Pancreas (tissue), 10 donors: Measurements from ENCODE around the gene ANKRD36. TPM values are rescaled to one million over a fixed set of nuclear protein-coding genes. Genes with fewer than 3 reads are reported as not detected.
"Not testable (repeated sequence)": the region's sequence is repeated elsewhere in the genome, so short reads cannot be mapped to it uniquely, and the experiment has no call there.

Source experiments
- ATAC-seq, 4 donors: fragments of 200-7000 bp; cut with Tn5 transposase; one replicate each; pipeline versions ENCODE4 v1.8.0 to v1.9.1; 2020; ENCODE audit warnings: mild to moderate bottlenecking in 4 of 4, moderate library complexity in 4 of 4
- DNase-seq, 6 donors: peaks; one replicate each; pipeline ENCODE4 v3.0.0-alpha.2; 2020
- FAIRE-seq: peaks from 2 replicates; lab custom pipeline; 2012; peaks lifted over from hg19 to GRCh38; lab: Jason Lieb, UNC
- H3K27ac ChIP-seq, 4 donors: fragments of 200-600 bp; sonication (generic); 1 replicate in 3 of 4; 2 replicates in 1 of 4; pipeline versions ENCODE4 v1.5.0 to v1.8.0; 2020
- H3K27me3 ChIP-seq, 4 donors: fragments of 200-600 bp; one replicate each; pipeline ENCODE4 v1.8.0; 2021
- H3K36me3 ChIP-seq, 3 donors: fragments of 200-600 bp; sonication (generic) in 1 of 3; one replicate each; pipeline versions ENCODE4 v1.5.0 to v1.8.0; 2020 to 2021
- H3K4me1 ChIP-seq, 3 donors: fragments of 200-600 bp; one replicate each; pipeline ENCODE4 v1.8.0; 2021
- H3K4me3 ChIP-seq, 4 donors: fragments of 200-600 bp; sonication (generic) in 2 of 4; one replicate each; pipeline versions ENCODE4 v1.5.0 to v1.8.0; 2020 to 2021
- H3K9me3 ChIP-seq, 4 donors: fragments of 200-600 bp; one replicate each; pipeline ENCODE4 v1.8.0; 2021
- CTCF ChIP-seq, 4 donors: fragments of 200-600 bp; sonication (generic) in 3 of 4; IDR thresholded peaks; one replicate each; pipeline versions ENCODE4 v1.5.0 to v1.8.0; 2021; ENCODE audit warnings: antibody characterized with exemption in 4 of 4
- WGBS, 2 donors: extraction: QIAGEN DNeasy Blood & Tissue Kit; methylation state at CpG; one replicate each; pipeline ENCODE4 v1.1.7; 2013; 5-methylcytosine and 5-hydroxymethylcytosine counted together
- intact Hi-C, 3 donors: fragments of 100-400 bp; cut with DNase I; formaldehyde crosslinking; loops; one replicate each; pipeline versions ENCODE4 v1.11.1 to v1.14.2; 2022
- polyA plus RNA-seq, 2 donors: library from polyadenylated mRNA; stranded (reverse); fragments of 200-250 nt; gene quantifications; one replicate each; pipeline ENCODE4 v1.2.3, GENCODE V29; 2013
- total RNA-seq, 6 donors: library from RNA; stranded (reverse); fragmentation: NEBNext Ultra II Directional in 4 of 6; extraction: Animal tissue kit (Norgen Biotek cat#: 25700) in 4 of 6; gene quantifications; one replicate each; pipeline versions ENCODE4 v1.2.1 to v1.2.4, GENCODE V29; 2021 to 2023
- donor health status: healthy with polysubstance abuse.
- donor health status: DM: no; HTN: no; CAD: no; lungs with moderate emphysema.
- donor health status: DM: no; HTN: no; CAD: no.
- donor health status: control.
- donor health status: control.
- donor health status: Bipolar disorder and iron deficiency.
- donor health status: DM: yes; HTN: yes; CAD: no.
- donor health status: DM: no; HTN: no; CAD: no.
- donor health status: DM: no; HTN: no; CAD: no.
- donor health status: DM: yes; HTN: yes; CAD: no.

Gene ANKRD36
- total and polyA plus RNA-seq, 8 donors, result 5.5 to 18.7 (median 10.8) TPM

DNA sequence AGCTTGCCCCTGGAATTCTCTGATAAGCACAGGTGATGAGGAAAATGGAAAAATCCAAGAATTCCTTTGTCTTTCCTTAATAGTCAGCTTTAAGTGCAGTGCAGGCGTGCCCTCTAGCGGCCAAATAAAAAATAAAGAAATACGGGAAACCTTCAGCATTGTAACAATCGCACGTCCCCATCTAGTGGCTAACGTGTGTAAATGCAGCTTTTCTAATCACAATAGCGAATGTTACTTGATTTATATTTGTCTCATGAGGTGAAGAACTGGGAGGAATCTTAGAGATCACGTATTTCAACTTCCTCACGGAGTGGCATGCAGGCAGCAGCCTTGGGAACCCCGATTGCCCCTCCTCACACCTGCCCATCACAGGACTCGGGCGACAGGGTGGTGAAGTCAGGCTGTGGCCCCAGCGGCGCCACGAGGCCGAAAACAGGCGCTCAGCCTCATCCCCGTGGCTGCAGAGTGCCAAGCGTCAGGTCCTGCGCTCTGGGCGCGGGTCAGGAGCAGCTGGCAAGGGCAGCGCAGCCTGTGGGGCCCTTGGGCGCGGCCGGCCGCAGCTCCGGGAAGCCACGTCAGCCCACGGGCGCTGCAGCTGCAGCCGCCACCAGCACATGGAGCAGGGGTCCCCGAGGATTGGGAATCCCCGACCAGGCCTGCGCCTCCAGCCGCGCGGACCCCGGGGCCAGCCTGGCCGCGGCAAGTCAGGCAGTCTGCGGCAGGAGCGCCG, 468 bp upstream of the ANKRD36 start:
- ATAC-seq (peak; percentile 85 to 94 (median 89)), DNase-seq (peak; percentile 58 to 83 (median 66)), FAIRE-seq (peak; percentile 95)
- Histone ChIP-seq H3K27ac (peak overlapping the region; percentile 81 to 96 (median 90)), H3K4me3 (peak overlapping the region; percentile 53 to 80 (median 56))
- intact Hi-C loops, H3K4me1 ChIP-seq, H3K27me3 ChIP-seq, H3K9me3 ChIP-seq, H3K36me3 ChIP-seq: not testable (repeated sequence)
- 0% methylated on average over 26 to 41 of the region's 44 CpGs for WGBS, 2 donors
- TF ChIP-seq CTCF (IDR thresholded peaks at IDR 0.05), result peak; percentile 75 to 83 (median 78)

GRCh38 chr2:97113882-97114255, 916 bp downstream of the ANKRD36 start:
- peak; percentile 14 to 46 (median 26) for ATAC-seq
- 2 to 3% methylated on average over 5 to 17 of the region's 18 CpGs for WGBS, 2 donors
- Histone ChIP-seq H3K27ac (peak overlapping the region; percentile 81 to 96 (median 90)), H3K4me3 (peak overlapping the region; percentile 55 to 80 (median 61))
- intact Hi-C loops, H3K27me3 ChIP-seq, H3K9me3 ChIP-seq, H3K4me1 ChIP-seq, H3K36me3 ChIP-seq, FAIRE-seq: not testable (repeated sequence)
- DNase-seq, result peak in 4 of 6 donors; percentile 35 to 48 (median 42)

DNA sequence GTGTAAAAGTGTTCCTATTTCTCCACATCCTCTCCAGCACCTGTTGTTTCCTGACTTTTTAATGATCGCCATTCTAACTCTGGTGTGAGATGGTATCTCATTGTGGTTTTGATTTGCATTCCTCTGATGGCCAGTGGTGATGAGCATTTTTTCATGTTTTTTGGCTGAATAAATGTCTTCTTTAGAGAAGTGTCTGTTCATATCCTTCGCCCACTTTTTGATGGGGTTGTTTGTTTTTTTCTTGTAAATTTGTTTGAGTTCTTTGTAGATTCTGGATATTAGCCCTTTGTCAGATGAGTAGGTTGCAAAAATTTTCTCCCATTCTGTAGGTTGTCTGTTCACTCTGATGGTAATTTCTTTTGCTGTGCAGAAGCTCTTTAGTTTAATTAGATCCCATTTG, 16.1 kb downstream of the ANKRD36 start:
- DNase-seq, intact Hi-C loops, H3K4me1 ChIP-seq, H3K36me3 ChIP-seq, FAIRE-seq, H3K27ac ChIP-seq, H3K4me3 ChIP-seq, H3K9me3 ChIP-seq, ATAC-seq, H3K27me3 ChIP-seq: not testable (repeated sequence)
- 99 to 100% methylated on average over 2 of the region's 2 CpGs for WGBS, 2 donors

DNA sequence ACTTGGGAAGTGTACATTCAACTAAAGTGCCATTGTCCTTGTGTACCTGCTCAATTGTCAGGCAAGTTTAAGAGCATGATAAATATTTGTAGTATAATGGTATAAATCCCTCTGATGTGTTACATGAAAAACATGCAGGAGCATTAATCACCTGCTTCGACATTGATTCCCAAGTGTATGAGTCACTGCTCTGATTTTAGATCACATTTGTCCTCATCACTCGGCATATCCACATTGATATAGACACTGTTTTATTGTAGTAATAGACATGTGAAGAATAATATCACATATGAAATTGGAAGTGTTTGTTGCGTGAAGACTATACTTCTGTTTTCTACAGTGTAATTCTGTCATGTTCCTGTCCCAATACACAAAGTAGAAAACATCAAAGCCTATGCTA, 31.1 kb downstream of the ANKRD36 start:
- DNase-seq, ATAC-seq, H3K27ac ChIP-seq, H3K4me3 ChIP-seq, H3K4me1 ChIP-seq, H3K9me3 ChIP-seq, FAIRE-seq, intact Hi-C loops, H3K27me3 ChIP-seq: not testable (repeated sequence)
- H3K36me3 ChIP-seq, result peaks cover 0 to 15% (median 0%) of the 10 kb centered on the region in 3 donors
- 64 to 71% methylated on average over 3 of the region's 3 CpGs for WGBS, 2 donors

- H3K4me3 ChIP-seq, H3K27me3 ChIP-seq, H3K27ac ChIP-seq, FAIRE-seq, H3K9me3 ChIP-seq, H3K4me1 ChIP-seq, ATAC-seq, DNase-seq, intact Hi-C loops: not testable (repeated sequence)
- peaks cover 0 to 12% (median 0%) of the 10 kb centered on the region in 3 donors for H3K36me3 ChIP-seq
- WGBS, 2 donors, result 88 to 91% methylated on average over 1 of the region's 3 CpGs
Measured at GRCh38 chr2:97166548-97166947, 53.6 kb downstream of the ANKRD36 start.

GRCh38 chr2:97167938-97168337, 55.0 kb downstream of the ANKRD36 start:
- ATAC-seq, intact Hi-C loops, FAIRE-seq, DNase-seq, H3K4me1 ChIP-seq, H3K4me3 ChIP-seq, H3K27me3 ChIP-seq, H3K9me3 ChIP-seq, H3K27ac ChIP-seq: not testable (repeated sequence)
- WGBS, 2 donors, result 78 to 82% methylated on average over 4 of the region's 4 CpGs
- peaks cover 0 to 12% (median 0%) of the 10 kb centered on the region in 3 donors for H3K36me3 ChIP-seq

DNA sequence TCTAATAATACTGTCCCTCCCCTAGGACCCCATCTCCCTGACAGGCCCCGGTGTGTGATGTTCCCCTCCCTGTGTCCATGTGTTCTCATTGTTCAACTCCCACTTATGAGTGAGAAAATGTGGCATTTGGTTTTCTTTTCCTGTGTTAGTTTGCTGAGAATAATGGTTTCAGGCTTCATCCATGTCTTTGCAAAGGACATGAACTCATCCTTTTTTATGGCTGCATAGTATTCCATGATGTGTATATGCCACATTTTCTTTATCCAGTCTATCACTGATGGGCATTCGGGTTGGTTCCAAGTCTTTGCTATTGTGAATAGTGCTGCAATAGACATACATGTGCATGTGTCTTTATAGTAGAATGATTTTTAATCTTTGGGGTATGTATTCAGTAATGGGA, 55.6 kb downstream of the ANKRD36 start:
- DNase-seq, H3K27ac ChIP-seq, intact Hi-C loops, FAIRE-seq, H3K9me3 ChIP-seq, H3K4me1 ChIP-seq, ATAC-seq, H3K36me3 ChIP-seq, H3K27me3 ChIP-seq, H3K4me3 ChIP-seq: not testable (repeated sequence)
- WGBS, 2 donors, result 77% methylated on average over 2 of the region's 2 CpGs

DNA sequence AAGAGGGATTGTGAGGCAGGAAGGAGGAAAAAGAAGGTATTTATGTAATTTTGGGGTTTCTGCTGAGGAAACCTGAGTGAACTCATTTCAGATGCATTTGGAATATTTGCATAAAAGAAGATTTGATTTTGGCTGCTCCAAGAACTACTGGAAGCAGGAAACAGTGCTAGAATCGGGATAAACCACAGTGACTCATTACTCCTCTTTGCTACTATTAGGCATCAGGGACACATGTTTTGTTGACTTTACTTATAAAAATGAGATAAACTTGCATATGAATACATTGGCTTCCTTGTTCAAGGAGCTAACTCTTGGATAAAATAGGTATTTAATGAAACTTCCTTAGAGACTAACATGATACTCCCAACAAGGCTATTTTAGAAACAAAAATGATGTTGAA, 67.4 kb downstream of the ANKRD36 start:
- WGBS, 2 donors, result 88 to 91% methylated on average over 1 of the region's 1 CpG
- H3K36me3 ChIP-seq, H3K4me3 ChIP-seq, H3K4me1 ChIP-seq, DNase-seq, H3K27me3 ChIP-seq, FAIRE-seq, ATAC-seq, H3K27ac ChIP-seq, intact Hi-C loops, H3K9me3 ChIP-seq: not testable (repeated sequence)

GRCh38 chr2:97195349-97195748, 82.4 kb downstream of the ANKRD36 start:
- H3K4me1 ChIP-seq, H3K9me3 ChIP-seq, ATAC-seq, H3K27ac ChIP-seq, intact Hi-C loops, H3K4me3 ChIP-seq, H3K27me3 ChIP-seq, FAIRE-seq, DNase-seq: not testable (repeated sequence)
- peaks cover 0 to 34% (median 7%) of the 10 kb centered on the region in 3 donors for H3K36me3 ChIP-seq
- no CpG with 5 or more reads among the region's 1 CpG for WGBS, 2 donors

GRCh38 chr2:97197251-97197650, 84.3 kb downstream of the ANKRD36 start:
- H3K4me3 ChIP-seq, H3K27me3 ChIP-seq, H3K9me3 ChIP-seq, FAIRE-seq, intact Hi-C loops, H3K4me1 ChIP-seq, DNase-seq, ATAC-seq, H3K27ac ChIP-seq: not testable (repeated sequence)
- 100% methylated on average over 1 of the region's 1 CpG for WGBS, 2 donors
- H3K36me3 ChIP-seq, result peaks cover 0 to 21% (median 7%) of the 10 kb centered on the region in 3 donors

DNA sequence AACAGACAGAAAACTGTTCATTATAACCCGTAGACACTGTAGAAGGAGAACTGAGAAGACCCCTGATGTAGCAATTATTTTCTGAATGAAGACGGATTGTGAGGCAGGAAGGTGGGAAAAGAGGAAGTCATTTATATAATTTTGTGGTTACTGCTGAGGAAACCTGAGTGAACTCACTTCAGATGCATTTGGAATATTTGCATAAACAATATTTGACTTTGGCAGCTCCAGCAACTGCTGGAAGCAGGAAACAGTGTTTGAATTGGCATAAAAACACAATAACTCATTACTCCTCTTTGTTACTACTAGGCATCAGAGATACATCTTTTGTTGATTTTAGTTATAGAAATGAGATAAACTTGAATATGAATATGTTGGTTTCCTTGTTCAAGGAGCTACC, 87.9 kb downstream of the ANKRD36 start:
- ATAC-seq, H3K9me3 ChIP-seq, H3K27ac ChIP-seq, H3K4me3 ChIP-seq, H3K27me3 ChIP-seq, FAIRE-seq, H3K4me1 ChIP-seq, DNase-seq, intact Hi-C loops: not testable (repeated sequence)
- H3K36me3 ChIP-seq, result peaks cover 0 to 32% (median 3%) of the 10 kb centered on the region in 3 donors
- WGBS, 2 donors, result 85 to 86% methylated on average over 2 of the region's 2 CpGs
